ENCODE data around the gene VWA1.
"Not testable (repeated sequence)": the region's sequence is repeated elsewhere in the genome, so short reads cannot be mapped to it uniquely, and the experiment has no call there.

Gene VWA1

GRCh38 chr1:1484976-1485750 lies 49.7 kb downstream of the VWA1 start:
- DNase-seq (ENCODE audit: low read depth in 2 of 2): not testable (repeated sequence)

GRCh38 chr1:1485755-1486317 lies 50.3 kb downstream of the VWA1 start:
- DNase-seq (ENCODE audit: low read depth in 2 of 2): not testable (repeated sequence)

- DNase-seq (ENCODE audit: low read depth in 2 of 2): no peak
These were observed 52.2 kb downstream of the VWA1 start for GRCh38 chr1:1487701-1488100.

- no peak for DNase-seq (ENCODE audit: low read depth in 2 of 2)
These were observed 53.7 kb downstream of the VWA1 start for GRCh38 chr1:1489231-1489630.

GRCh38 chr1:1489861-1490260 lies 54.4 kb downstream of the VWA1 start:
- DNase-seq (ENCODE audit: low read depth in 2 of 2): no peak

- no peak for DNase-seq (ENCODE audit: low read depth in 2 of 2)
These were observed 55.2 kb downstream of the VWA1 start for GRCh38 chr1:1490633-1491230.

GRCh38 chr1:1491601-1492000 lies 56.1 kb downstream of the VWA1 start:
- no peak for DNase-seq (ENCODE audit: low read depth in 2 of 2)

Data from stimulated activated CD8-positive, alpha-beta memory T cell treated with anti-CD3 and anti-CD28 coated beads, Interleukin-7, amount 100 ng/mL, for 1 hour (primary cell).